ENCODE results near the gene TMEM203. TPM values are rescaled to one million over a fixed set of nuclear protein-coding genes. Genes with fewer than 3 reads are reported as not detected.

Gene TMEM203
- total and polyA plus RNA-seq, 2 of the 4 experiments (the other 2 are of a cell fraction), result 18.8 to 40.6 TPM

DNA sequence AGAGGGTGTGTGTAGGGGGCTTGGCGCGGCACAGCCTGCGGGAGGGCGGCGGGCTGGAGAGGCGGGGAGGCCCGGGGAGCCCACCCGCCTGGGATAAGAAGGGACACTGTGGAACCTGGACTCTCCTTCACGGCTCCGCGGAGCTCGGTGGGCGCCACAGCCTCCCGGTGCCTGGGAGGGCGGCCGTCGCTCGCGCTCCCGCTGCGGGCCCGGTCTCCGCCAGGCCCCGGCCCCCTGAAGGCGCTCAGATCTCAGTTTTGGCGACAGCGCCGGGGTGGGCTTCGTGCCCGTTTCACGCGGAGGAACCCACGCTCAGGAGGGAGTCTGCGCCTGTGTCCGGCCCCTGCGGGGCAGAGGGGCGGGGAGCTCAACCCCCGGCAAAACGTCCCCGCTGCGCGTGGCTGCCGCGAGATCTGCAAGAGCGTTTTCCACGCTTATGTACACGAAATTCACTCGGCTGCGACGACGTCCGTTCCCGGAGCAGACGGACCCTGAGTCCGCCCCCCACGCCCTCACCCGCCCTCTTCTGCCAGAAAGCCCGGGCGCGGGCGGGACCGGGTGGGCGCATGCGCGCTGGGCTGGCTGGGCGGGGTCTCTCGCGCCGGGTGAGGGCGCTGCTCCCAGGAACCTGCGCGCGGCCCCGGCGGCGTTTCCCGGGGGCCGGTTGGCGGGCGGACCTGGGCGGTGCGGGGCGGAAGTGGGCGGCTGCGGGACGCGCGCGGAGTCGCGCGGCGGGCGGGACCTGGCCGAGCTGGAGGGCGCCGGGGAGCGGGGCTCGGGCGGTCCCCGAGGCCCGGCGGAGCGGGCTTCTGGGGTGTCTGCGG, 49.4 kb upstream of the TMEM203 start, which contains the start of gene NELFB (continued):
- TF ChIP-seq RCOR1 (IDR thresholded peaks at IDR 0.05; ENCODE audit: insufficient replicate concordance, low read length), result peak; percentile 38
- 0 out of 2 replicates have a peak, but pooled peaks have one; percentile 22 for TF ChIP-seq POLR2A (IDR thresholded peaks at IDR 0.05; ENCODE audit: low read depth, low read length)
- no peak for TF ChIP-seq CEBPB (IDR thresholded peaks at IDR 0.05; ENCODE audit: low read depth, low read length)

Measured in IMR-90 (cell line).